Stimulated activated memory B cell treated with anti-CD40 and anti-IgM and Interleukin-4, amounts not matched to agents 10 μg/mL and 1 μg/mL and 100 μg/mL, for 72 hours (primary cell): ENCODE data around the gene PRKN.

Experiments used
- ATAC-seq: fragments of 150-1000 bp; cut with Tn5 transposase; 2 replicates; pipeline ENCODE4 v1.10.0; 2021
- H3K27ac Mint-ChIP-seq: one replicate; pipeline ENCODE4 v1.8.0; 2022; ENCODE audit warnings: mild to moderate bottlenecking, mixed read lengths
- H3K27me3 Mint-ChIP-seq: one replicate; pipeline ENCODE4 v1.8.0; 2022; ENCODE audit warnings: mixed read lengths
- H3K36me3 Mint-ChIP-seq: one replicate; pipeline ENCODE4 v1.8.0; 2022; ENCODE audit warnings: mixed read lengths
- H3K4me1 Mint-ChIP-seq: one replicate; pipeline ENCODE4 v1.8.0; 2022; ENCODE audit warnings: mixed read lengths
- H3K4me3 Mint-ChIP-seq: one replicate; pipeline ENCODE4 v1.8.0; 2022; ENCODE audit warnings: mild to moderate bottlenecking, moderate library complexity, mixed read lengths
- H3K9me3 Mint-ChIP-seq: one replicate; pipeline ENCODE4 v1.8.0; 2022; ENCODE audit warnings: mixed read lengths

PRKN gene

DNA sequence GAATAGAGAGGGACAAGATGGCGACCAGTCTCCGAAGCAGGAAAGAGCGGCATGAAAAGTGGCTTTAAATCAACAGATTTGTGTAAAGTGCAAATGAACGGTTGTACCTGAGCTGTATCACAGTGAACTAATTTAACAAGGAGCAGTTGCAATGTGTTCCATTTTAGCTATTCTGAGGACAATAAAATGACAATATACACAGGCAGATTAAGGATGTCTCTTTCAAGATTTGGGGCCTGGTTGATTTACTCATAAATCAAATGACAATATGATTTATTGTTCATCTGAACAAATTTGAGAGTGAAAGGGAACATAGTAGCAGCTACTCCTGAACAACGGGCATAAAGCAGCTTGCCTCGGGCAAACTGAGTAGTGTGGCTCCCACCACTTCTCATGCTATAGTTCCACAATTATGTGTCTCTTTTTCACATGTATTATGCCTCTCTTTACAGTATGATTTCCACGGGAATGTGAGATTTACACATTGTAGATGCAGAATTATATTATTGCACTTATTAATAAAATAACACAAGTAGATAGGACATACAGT lies 1249.6 kb downstream of the PRKN start:
- no peaks in the 10 kb centered on the region for H3K27me3 Mint-ChIP-seq
- H3K36me3 Mint-ChIP-seq = no peaks in the 10 kb centered on the region
- H3K4me3 Mint-ChIP-seq = no peak overlapping the region
- no peaks in the 10 kb centered on the region for H3K9me3 Mint-ChIP-seq
- ATAC-seq = no peak
- no peak overlapping the region for H3K27ac Mint-ChIP-seq
- H3K4me1 Mint-ChIP-seq = no peaks in the 10 kb centered on the region

DNA sequence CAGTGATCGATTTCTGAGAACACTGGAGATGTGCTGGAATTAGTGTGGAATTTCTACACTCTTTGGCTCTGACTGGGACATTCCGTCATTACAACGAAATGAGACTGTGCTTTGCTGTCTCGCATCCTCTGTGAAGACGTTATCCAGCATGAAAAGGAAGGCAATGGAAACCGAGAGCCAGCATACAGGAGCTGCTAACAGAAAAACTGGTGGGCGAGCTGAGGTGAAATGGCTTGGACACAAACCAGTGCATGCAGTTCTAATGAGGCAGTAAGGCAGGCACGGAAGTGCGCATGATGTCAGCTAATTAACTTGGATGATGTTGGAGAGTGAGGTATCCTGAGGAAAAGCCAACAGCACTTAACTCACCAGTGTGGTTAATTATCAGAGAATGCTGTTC lies 1250.9 kb downstream of the PRKN start:
- no peaks in the 10 kb centered on the region for H3K4me1 Mint-ChIP-seq
- no peaks in the 10 kb centered on the region for H3K9me3 Mint-ChIP-seq
- no peak overlapping the region for H3K27ac Mint-ChIP-seq
- no peak for ATAC-seq
- no peak overlapping the region for H3K4me3 Mint-ChIP-seq
- H3K27me3 Mint-ChIP-seq = no peaks in the 10 kb centered on the region
- no peaks in the 10 kb centered on the region for H3K36me3 Mint-ChIP-seq

GRCh38 chr6:161465403-161465802 lies 1262.2 kb downstream of the PRKN start:
- H3K4me3 Mint-ChIP-seq = no peak overlapping the region
- ATAC-seq = no peak
- no peaks in the 10 kb centered on the region for H3K36me3 Mint-ChIP-seq
- no peaks in the 10 kb centered on the region for H3K4me1 Mint-ChIP-seq
- no peaks in the 10 kb centered on the region for H3K27me3 Mint-ChIP-seq
- no peak overlapping the region for H3K27ac Mint-ChIP-seq
- peaks cover 2% of the 10 kb centered on the region for H3K9me3 Mint-ChIP-seq

- H3K27me3 Mint-ChIP-seq = no peaks in the 10 kb centered on the region
- H3K4me1 Mint-ChIP-seq = no peaks in the 10 kb centered on the region
- no peaks in the 10 kb centered on the region for H3K36me3 Mint-ChIP-seq
- no peaks in the 10 kb centered on the region for H3K9me3 Mint-ChIP-seq
- no peak overlapping the region for H3K4me3 Mint-ChIP-seq
- no peak for ATAC-seq
- no peak overlapping the region for H3K27ac Mint-ChIP-seq
These were observed 1264.5 kb downstream of the PRKN start for GRCh38 chr6:161463071-161463470.

GRCh38 chr6:161462148-161462547 lies 1265.4 kb downstream of the PRKN start:
- no peak for ATAC-seq
- no peaks in the 10 kb centered on the region for H3K4me1 Mint-ChIP-seq
- H3K27ac Mint-ChIP-seq = no peak overlapping the region
- no peaks in the 10 kb centered on the region for H3K27me3 Mint-ChIP-seq
- H3K36me3 Mint-ChIP-seq = no peaks in the 10 kb centered on the region
- no peaks in the 10 kb centered on the region for H3K9me3 Mint-ChIP-seq
- no peak overlapping the region for H3K4me3 Mint-ChIP-seq

DNA sequence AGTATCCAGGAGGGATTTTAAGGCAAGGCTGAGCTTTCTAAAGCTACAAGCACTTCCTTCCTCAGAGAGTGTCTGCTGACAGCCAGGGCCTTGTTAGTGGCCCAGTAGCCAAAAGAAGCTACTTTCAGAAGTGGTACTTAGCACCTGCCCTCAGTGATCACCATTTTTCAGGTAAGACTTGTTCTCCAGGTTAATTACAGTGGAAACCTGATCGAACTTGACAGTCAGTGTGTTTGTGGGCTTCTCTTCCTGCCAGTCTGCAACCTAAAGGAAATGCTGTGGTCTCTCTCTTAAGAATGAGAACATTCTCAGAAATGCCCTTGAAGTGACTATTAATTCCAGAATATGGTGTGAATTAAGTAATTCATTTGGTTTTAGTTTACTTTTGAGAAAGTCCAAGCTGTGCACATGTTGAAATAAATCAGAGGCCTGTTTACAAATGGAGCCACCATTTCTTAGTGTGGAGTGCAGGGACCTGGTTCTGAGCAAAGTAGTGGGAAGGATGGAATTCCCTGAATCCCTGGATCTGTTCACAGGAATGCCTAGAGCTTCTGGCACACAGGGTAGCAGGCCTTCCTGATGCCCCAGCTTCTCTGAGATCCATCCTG lies 1268.5 kb downstream of the PRKN start:
- no peaks in the 10 kb centered on the region for H3K36me3 Mint-ChIP-seq

GRCh38 chr6:161458201-161458951 lies 1269.2 kb downstream of the PRKN start:
- H3K4me3 Mint-ChIP-seq = no peak overlapping the region
- no peaks in the 10 kb centered on the region for H3K9me3 Mint-ChIP-seq
- no peaks in the 10 kb centered on the region for H3K27me3 Mint-ChIP-seq
- H3K27ac Mint-ChIP-seq = no peak overlapping the region
- no peaks in the 10 kb centered on the region for H3K4me1 Mint-ChIP-seq
- H3K36me3 Mint-ChIP-seq = no peaks in the 10 kb centered on the region
- ATAC-seq = no peak

More for the DNA sequence above, 1268.5 kb downstream of the PRKN start:
- no peaks in the 10 kb centered on the region for H3K9me3 Mint-ChIP-seq
- no peak for ATAC-seq
- no peaks in the 10 kb centered on the region for H3K27me3 Mint-ChIP-seq
- H3K27ac Mint-ChIP-seq = no peak overlapping the region
- no peaks in the 10 kb centered on the region for H3K4me1 Mint-ChIP-seq
- H3K4me3 Mint-ChIP-seq = no peak overlapping the region

- no peak for ATAC-seq
These were observed 1271.7 kb downstream of the PRKN start for GRCh38 chr6:161455848-161456247.

GRCh38 chr6:161453558-161453957 lies 1274.0 kb downstream of the PRKN start:
- Mint-ChIP-seq H3K4me3 (no peak overlapping the region), H3K27me3 (no peaks in the 10 kb centered on the region), H3K36me3 (no peaks in the 10 kb centered on the region), H3K9me3 (no peaks in the 10 kb centered on the region), H3K27ac (no peak overlapping the region), H3K4me1 (no peaks in the 10 kb centered on the region)
- no peak for ATAC-seq

More at GRCh38 chr6:161455848-161456247, 1271.7 kb downstream of the PRKN start:
- Mint-ChIP-seq H3K27me3 (no peaks in the 10 kb centered on the region), H3K4me3 (no peak overlapping the region), H3K27ac (no peak overlapping the region), H3K9me3 (no peaks in the 10 kb centered on the region), H3K4me1 (no peaks in the 10 kb centered on the region), H3K36me3 (no peaks in the 10 kb centered on the region)

- no peaks in the 10 kb centered on the region for H3K36me3 Mint-ChIP-seq
- no peaks in the 10 kb centered on the region for H3K9me3 Mint-ChIP-seq
- H3K4me3 Mint-ChIP-seq = no peak overlapping the region
- ATAC-seq = no peak
- H3K27ac Mint-ChIP-seq = no peak overlapping the region
- H3K4me1 Mint-ChIP-seq = no peaks in the 10 kb centered on the region
- H3K27me3 Mint-ChIP-seq = no peaks in the 10 kb centered on the region
These were observed 1275.3 kb downstream of the PRKN start for GRCh38 chr6:161452241-161452640.

DNA sequence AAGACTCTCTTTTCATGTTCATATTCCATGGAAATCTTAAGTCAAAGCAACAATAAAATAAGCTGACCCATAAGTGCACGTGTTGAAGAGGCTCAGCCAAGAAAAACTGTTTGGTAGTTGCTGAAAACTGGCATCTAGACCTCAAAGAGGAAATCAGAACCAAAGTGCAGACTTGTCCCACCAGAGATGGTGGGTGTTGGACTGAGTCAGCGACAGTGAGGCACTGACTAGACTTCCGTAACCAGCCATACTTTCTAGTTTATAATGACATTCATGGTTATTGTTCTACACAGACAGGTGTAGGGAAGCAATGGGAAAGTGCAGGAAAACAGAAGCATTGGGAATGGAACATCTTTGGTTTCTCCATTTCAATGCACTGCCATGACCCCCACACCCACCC lies 1278.0 kb downstream of the PRKN start:
- ATAC-seq = no peak
- Mint-ChIP-seq H3K36me3 (no peaks in the 10 kb centered on the region), H3K4me1 (no peaks in the 10 kb centered on the region), H3K9me3 (no peaks in the 10 kb centered on the region), H3K4me3 (no peak overlapping the region), H3K27ac (no peak overlapping the region), H3K27me3 (no peaks in the 10 kb centered on the region)

GRCh38 chr6:161446949-161447348 lies 1280.6 kb downstream of the PRKN start:
- no peaks in the 10 kb centered on the region for H3K4me1 Mint-ChIP-seq
- H3K36me3 Mint-ChIP-seq = no peaks in the 10 kb centered on the region
- no peaks in the 10 kb centered on the region for H3K9me3 Mint-ChIP-seq
- H3K4me3 Mint-ChIP-seq = no peak overlapping the region
- no peaks in the 10 kb centered on the region for H3K27me3 Mint-ChIP-seq
- no peak overlapping the region for H3K27ac Mint-ChIP-seq
- no peak for ATAC-seq

- Mint-ChIP-seq H3K27ac (no peak overlapping the region), H3K36me3 (no peaks in the 10 kb centered on the region), H3K27me3 (no peaks in the 10 kb centered on the region), H3K4me1 (no peaks in the 10 kb centered on the region), H3K4me3 (no peak overlapping the region), H3K9me3 (no peaks in the 10 kb centered on the region)
- ATAC-seq = no peak
These were observed 1281.2 kb downstream of the PRKN start for GRCh38 chr6:161446296-161446925.

- no peaks in the 10 kb centered on the region for H3K36me3 Mint-ChIP-seq
- no peak overlapping the region for H3K27ac Mint-ChIP-seq
- no peak overlapping the region for H3K4me3 Mint-ChIP-seq
- H3K27me3 Mint-ChIP-seq = no peaks in the 10 kb centered on the region
- ATAC-seq = no peak
- no peaks in the 10 kb centered on the region for H3K4me1 Mint-ChIP-seq
- H3K9me3 Mint-ChIP-seq = no peaks in the 10 kb centered on the region
These were observed 1282.4 kb downstream of the PRKN start for GRCh38 chr6:161445021-161445799.

- Mint-ChIP-seq H3K4me3 (no peak overlapping the region), H3K27me3 (no peaks in the 10 kb centered on the region), H3K36me3 (no peaks in the 10 kb centered on the region), H3K4me1 (no peaks in the 10 kb centered on the region), H3K27ac (no peak overlapping the region), H3K9me3 (no peaks in the 10 kb centered on the region)
- ATAC-seq = peak; percentile 55
These were observed 1283.1 kb downstream of the PRKN start for GRCh38 chr6:161444464-161444863.
